Measurements from ENCODE around the gene ATP1A1. TPM values are rescaled to one million over a fixed set of nuclear protein-coding genes. Genes with fewer than 3 reads are reported as not detected.
A peak's percentile ranks its signal among the peaks of the same experiment; 100 is the strongest.

The ATP1A1 gene
- total RNA-seq, 1 donor from 2014 or later = 213 TPM

DNA sequence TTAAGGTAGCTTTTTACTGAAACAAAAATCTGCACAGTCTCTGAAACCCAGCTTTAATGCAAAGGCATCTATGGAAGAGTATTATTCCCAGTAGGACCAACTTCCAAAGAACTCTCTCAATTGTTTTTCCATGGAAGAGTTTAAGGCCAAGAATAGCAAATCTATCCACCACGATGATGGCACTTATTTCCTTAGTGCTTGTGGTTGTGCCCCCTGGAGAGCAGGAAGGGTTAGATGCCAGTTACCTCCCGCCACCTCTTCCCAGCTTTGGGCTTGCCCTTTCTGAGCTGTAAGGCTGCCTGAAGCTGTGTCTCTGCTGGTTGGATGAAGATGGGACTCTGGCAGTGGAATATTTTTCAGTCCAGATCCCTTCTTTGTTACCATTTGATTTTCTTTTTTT lies 4.8 kb upstream of the ATP1A1 start:
- DNase-seq (ENCODE audit: extremely low read depth, low read depth, low spot score) = no peak

DNA sequence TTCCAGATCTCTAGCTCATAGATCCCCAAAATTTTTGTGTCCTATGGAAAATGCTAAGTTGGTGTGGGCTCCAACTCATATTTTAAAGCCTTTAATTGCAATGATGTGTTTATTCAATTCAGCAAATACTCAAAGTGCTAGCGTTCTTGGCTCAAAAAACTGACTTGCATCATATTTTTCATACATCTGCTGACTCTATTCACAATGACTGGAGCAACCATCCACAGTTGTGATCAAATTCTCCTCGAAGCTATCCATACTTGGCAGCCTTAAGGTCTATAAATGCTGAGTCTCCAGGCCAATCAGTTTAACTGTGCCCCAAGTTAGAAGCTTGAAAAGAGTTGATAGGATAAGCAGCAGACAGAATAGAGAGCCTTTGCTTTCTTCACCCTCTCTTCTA lies 2.9 kb upstream of the ATP1A1 start:
- no peak for DNase-seq (ENCODE audit: extremely low read depth, low read depth, low spot score)

DNA sequence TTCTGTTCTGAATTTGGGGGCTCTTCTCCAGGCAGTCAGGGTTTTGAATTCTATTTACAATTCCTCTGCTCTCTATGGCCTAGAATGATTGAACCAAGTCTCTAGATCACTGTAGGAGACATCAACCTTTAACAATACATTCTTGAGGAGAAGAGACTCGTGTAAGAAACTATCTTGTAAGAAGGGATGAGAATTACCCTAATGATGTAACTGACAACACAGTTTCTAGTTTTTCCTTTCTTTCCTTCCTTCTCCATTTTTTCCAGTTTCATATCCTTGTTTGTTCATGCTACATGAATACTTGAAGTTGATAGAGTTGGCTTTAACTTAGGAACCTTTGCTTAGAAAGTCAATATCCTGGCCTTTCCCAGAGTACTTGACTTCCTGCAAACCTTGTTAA lies 1.3 kb upstream of the ATP1A1 start:
- DNase-seq (ENCODE audit: extremely low read depth, low read depth, low spot score) = no peak

DNA sequence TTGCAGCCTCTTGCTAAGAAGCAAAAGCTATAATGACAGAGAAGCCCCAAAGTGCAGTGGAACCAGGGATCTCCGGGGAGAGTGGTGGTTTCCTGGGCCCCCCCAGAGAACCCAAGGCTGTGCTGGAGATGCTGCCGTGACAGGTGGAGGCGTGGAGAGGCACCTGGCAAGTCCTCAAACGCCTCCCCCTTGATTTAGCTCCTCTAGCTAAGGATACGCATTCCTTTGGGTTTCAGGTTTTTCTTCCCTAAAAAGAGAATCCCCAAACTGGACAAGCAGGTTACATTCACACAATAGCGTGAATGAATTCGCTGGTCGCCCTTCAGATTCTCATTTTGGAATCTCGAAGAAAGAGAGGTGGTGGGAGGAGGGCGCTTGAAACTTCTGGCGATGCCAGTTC lies 853 bp upstream of the ATP1A1 start:
- DNase-seq (ENCODE audit: extremely low read depth, low read depth, low spot score) = no peak

DNA sequence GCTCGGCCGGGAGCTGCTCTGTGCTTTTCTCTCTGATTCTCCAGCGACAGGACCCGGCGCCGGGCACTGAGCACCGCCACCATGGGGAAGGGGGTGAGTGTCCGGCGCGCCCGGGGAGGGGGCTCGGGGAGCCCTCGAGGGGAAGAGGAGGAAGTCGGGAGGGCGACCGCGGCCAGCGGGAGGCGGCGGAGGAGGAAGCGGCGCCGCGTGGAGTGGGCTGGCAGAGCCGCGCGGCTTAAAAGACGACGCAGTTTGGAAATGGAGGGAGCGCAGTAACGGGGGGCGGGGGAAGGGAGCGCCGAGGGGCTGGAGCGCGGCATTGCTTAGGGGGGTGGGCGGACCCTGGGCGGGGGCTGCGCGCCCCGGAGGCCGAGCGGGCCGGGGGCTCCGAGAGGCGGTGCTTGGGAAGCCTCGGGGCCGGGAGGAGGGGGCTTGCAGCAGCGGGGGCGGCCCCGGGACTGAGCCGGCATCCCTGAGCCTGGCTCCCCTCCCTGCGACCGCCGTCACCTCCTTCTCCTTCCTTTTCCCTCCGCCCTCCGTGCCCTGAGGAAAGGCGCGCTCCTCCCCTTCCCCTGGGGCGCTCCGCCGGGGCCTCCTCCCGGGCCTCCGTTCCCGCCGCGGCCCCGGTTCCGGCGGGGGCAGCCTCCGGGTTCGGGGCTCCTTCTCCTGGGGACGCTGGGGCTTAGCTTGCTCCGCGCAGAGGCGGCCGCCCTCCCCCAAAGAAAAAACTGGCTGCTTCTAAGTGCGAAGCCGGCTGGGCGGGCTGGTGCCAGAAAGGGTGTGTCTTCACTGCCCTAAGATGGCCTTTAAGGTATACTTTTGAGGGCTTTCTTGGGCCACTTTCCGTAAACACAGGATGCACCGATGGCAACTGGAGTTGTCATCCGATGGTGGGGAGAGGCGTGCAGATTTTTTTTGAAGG lies 648 bp downstream of the ATP1A1 start:
- DNase-seq (ENCODE audit: extremely low read depth, low read depth, low spot score) = no peak

DNA sequence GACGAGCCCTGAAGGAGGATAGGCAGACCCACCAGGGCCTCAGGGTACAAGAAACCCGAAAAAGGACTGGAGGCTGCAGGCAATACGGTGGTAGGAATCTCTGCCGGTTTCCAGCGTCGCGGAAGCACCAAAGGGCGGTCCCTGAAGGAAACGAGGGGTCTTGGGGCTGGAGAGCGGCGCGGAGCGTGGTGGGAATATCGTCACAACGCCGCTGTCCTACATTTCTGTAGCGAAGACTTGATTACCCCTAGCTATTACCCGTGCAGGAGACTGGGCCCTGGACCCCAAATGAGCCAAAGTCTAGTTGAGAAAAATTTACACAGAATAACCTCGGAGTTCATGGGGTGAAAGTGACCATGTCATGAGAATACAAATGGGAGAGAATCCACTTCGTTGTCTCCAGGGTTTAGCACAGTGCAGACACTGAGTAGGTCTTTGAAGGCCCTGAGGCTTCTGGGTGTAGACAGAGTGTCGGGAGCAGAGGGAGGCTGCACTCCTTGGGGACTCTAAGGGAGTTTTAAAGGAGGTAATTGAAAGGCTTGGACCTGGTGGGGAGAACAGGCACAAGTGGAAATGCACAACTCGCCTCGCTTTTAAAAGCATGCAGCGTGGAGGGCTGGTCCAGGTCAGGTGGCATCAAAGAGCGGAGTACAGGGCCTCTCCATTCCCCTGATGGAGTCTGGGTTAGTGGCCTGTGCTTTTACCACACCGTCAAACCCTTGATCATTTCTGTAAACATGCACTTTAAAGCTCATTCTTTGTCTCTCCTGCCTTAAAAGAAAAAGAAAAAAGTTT lies 1.5 kb downstream of the ATP1A1 start:
- no peak for DNase-seq (ENCODE audit: extremely low read depth, low read depth, low spot score)

DNA sequence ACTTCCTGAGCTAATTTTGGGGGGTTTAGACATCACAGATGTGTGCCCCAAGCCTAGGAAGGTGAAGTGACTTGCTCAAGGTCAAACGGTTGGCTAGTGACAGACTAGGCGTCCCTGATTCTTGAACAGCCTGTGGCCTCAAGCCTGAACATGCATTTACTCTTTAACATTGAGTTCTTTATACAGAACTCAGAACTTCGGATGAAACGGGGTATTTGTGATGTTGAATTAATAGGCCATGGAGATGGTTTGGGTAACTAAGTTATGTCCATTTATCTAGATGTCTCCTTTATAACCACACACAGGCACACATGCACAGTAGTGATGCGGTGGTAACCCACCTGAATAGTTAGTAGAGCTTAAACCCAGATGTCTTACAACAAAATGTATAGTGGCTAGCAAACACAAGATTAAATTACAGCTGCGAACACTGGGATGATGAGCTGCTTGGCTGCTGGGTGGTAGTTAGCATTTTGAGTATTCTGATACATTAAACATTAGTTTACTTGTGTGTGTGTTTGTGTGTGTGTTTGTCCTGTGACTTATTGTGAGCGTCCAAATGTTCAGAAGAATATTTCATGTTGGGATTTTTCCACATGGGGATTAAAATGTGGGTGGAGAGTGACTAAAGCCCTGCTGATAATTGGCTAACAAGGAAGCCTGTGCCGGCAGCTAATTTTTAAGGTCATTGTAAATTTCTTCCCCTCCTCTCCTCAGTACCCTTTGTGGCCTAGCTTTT lies 2.3 kb downstream of the ATP1A1 start:
- no peak for DNase-seq (ENCODE audit: extremely low read depth, low read depth, low spot score)

DNA sequence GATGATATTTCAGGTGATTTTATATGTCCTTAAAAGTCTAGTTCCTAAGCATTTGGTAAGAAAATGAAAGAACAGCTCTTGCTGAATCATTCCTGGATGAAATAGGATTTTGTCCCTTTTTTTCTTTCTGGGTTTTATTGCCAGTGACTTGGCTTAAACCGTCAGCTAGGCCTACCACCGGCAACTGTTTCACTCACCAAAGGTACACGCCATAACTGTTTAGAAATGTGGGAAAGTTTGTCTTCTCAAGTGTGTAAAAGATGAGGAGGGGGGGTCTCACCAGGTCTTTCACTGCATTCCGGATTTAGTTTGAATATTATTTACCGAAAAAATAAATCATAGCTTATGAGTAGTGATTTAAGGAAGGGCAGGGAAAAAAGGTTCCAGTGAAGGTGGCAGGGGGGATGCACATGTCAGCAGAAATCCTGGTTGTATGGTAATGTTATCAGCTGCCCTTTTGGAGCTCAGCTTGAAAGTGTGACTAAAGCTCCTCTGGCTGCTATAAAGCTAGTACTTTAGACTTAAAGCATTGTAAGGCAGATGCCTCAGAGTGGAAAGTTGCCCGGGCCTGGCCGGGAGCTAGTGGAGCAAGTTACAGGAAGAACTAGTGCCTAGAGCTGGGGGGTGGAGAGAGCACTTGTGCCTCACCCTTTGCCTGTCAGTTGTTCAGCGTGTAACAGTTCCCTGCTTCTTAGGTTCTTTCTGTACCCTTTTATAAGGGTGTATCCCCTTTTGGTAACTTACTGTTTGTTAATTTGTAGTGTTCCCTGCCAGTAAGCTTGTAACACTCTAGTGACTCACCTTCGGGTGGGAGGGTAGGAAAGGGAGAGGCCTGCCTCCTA lies 3.1 kb downstream of the ATP1A1 start:
- no peak for DNase-seq (ENCODE audit: extremely low read depth, low read depth, low spot score)

DNA sequence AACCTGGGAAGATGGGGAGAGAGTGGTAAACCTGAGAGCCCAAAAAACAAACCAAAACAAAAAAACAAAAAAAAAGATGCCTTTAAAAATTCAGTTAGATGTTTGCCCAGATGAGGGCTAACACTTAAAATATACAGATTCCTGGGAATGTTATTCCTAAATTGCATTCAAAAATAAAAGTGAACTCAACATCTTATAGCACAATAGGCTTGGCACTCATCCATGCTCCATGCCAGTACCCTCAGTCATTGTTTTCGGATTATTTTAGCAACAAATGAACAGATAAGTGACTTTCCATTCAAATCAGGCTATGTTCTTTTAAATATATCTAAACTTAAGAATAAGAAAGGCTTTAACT lies 3.7 kb downstream of the ATP1A1 start:
- DNase-seq (ENCODE audit: extremely low read depth, low read depth, low spot score) = no peak

DNA sequence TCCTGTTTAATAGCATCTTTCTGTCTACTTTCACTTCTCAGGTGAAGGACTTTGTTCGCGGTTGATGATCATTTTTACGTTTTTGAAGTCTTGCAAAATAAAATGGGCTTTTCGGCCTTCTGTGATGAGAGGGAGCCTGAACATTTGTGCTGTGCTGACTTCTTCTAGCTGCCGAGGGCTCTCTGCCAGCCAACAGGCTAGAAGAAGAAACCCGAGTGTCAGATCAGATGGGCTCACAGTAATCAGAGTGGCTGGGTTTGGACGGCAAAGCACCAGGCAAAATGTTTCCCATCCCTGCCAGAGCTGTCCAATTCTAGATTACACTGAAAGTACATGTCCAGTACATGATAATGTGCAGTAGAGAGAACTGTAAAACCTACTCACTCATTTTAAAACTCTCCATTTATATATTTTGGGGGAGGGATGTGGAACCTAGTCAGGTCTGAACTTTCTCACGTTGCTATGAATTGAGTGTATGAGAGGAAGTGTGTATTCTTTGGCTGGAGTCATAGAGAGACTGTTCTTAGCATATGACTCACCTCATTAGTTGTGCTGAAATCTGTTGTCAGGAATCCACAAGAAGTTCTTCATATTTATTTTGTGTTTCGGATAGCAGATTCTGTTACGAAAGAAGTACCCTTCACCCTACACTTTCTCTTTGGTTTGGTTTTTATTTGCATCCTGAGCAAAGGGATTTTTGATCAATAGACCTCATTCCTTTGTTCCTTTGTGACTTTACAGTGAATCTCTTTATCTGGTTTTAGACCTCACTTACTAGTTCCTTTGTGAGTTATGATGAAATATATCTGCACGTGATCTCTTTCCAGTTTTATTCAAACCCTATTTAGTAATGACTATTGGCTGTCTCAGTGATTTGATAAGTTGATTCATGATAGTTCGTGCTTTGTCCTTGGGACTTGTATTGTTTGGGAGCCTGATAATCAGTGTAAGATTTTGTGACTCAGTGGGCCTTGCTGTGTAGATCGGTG lies 4.8 kb downstream of the ATP1A1 start:
- peak; percentile 89 for DNase-seq (ENCODE audit: extremely low read depth, low read depth, low spot score)

DNA sequence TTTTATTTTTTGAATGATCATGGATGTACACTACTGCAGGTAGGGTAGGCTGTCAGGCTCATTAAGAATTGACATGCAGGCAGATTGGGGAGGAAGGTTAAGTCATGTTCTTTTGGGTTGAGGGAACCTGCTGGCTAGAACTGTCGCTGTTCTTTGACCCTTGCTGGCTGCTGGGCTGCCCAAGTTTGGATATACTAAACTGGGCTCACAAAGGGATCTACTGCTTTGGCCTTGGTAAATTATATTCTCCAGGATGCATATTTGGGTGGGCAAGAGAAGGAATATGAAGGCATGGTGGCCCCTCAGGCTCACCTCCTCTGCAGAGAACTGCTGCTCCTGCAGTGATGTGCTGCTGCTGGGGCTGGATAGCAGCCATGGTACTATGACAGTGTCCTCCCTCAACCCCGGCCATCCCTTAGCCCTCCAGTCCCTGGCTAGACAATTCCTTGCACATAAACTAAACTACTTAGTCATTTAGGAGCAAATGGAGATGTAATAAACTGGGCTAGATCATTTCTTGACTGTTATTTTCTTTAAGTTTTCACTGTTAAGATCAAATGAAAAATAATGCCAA lies 6.1 kb downstream of the ATP1A1 start:
- no peak for DNase-seq (ENCODE audit: extremely low read depth, low read depth, low spot score)

DNA sequence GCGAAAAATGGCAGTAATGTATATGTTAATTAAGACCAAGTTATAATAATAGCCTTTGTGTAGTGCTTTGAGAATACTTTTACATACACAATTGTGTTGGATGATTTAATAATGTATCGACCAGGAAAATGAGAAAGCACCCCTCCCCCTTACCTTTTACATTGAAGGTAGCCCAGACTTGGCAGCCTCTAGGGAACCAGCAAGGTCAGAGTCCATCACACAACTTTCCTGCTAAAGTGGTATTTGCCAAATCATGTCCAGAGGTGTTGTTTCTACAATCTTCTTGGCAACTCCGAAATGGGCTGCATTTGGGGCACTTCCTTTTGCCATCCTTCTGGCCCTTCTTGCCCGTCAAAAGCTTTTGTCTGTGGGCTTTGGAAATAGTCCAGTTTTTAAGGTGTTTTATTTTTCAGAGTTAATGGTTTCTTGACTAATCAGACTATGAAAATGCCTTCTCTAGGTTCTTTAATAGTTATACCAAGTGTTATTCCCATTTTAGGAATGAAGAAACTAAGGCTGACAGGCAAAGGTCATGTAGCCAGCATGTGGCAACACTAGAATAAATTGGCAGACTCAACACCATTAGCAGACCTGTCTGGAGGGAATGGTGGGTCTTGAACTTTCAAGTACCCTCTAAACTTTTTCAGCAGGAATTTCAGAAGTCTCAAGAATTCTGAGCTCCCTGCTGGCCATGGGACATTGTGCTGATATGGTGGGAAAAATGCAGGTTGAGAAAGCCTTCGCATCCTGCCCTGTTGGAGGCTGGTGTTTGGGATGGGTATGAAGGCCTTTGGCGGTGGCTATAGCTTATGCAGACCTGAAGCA lies 6.8 kb downstream of the ATP1A1 start:
- no peak for DNase-seq (ENCODE audit: extremely low read depth, low read depth, low spot score)

DNA sequence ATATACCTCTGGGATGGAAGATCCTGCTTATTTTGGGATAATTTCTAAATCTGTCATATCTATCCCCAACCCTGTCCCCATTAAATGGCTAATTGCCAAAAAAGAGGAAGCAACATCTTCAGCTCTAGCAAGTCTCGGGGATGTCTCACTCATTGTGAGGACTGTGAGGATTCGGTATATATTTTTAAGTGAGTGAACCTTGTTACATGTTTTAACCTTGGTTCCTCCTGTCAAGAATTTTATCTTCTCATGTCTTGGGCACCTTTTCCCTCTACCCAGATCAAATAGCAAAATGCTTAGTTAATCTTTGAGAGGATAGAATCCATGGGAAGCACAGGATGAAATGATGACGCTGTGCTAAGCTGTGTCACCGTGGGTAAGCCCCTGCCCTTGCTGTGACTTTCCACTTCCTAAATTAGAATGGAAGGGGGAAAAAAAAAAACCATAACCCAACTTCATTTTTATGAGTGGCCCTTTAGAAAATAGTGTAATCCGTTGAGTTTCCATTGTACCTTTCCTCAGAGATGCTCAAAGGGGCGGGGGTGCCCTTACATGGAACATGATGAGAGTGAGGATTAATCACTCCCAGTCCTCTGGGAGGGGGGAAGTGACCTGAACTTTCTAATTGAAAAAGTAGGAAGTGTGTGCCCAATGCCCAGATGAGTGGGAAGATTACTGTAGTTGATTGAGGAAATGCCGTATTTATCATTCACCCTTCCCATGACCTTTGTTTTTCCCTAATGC lies 7.6 kb downstream of the ATP1A1 start:
- peak; percentile 79 for DNase-seq (ENCODE audit: extremely low read depth, low read depth, low spot score)

DNA sequence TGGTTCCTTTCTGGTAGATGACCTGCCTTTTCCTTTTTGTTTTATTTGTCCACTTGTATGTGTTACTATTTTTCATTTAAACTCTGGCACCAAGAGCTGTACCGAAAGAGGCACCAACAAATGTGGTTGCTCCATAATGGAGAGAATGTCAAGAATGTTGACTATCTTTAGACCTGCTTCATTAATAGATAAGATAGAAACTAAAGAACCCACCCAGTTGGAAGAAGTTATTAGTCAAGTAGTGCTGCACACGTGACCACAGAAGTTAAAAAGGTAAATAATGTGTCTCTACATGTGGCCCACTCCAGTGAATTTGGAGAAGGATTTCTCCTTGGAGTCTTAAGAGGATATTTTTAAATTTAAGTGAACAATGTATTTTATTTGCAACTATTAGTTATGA lies 9.3 kb downstream of the ATP1A1 start:
- no peak for DNase-seq (ENCODE audit: extremely low read depth, low read depth, low spot score)

DNA sequence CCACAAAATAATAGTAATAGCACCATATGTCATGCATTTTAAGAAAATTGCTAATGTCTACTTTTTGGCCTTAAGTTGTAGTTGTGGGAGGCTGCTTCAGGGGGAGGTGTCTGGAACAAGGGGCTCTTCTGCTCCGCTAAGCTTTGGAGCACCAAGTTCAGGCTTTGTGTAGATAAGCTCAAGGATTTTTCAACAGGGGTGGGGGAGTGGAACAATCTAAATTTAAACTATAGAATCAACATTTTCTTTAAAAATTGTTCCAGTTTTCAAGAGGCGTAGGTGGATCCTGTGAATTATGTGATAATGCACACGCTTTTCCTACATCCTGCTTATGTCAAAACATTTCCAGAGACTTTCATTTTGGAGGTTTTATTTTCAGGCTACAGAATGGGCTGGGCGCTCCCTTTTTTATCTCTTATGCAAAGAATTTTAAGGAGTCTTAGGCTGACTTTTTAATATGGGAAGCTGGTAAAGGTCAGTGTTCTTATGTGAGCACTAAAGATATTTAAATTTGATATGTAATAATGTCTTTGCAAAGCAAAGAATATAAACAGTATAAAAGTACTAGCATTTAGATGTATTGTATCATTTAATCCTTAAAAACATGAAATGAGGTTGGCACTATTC lies 9.9 kb downstream of the ATP1A1 start:
- no peak for DNase-seq (ENCODE audit: extremely low read depth, low read depth, low spot score)

DNA sequence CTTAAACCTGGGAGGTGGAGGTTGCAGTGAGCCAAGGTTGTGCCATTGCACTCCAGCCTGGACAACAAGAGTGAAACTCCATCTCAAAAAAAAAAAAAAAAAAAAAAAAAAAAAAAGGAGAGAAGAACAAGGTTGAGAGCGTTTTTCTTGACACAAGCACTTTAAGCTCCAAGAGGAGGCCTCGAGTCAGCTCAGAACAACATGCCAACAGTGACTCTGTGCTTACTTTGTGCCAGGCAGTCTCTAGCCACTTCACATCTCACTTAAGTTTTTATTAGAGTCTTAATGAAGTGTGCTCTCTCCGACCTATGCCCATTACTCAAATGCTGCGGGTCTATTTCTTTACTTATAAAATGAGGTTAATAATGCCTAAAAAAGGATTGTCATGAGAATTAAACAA lies 13.0 kb downstream of the ATP1A1 start:
- no peak for DNase-seq (ENCODE audit: extremely low read depth, low read depth, low spot score)

DNA sequence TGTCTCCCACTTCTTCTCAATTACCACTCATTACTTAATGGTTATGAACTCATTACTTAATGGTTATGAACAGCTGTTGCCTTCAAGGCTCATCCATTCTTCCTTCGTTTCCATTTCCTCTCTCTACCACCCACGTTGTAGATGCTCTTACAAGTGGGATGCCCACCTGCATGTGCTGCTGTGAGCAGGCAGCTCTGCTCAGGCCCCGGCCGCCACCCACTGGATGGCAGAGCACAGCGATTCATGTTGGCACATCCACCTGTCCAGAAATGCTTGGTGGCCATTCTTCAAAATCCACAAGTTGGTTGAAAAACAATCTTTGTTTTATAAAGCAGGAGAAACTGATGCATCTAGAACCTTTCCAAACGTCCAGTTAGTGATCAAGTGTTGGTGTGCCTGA lies 14.5 kb downstream of the ATP1A1 start:
- no peak for DNase-seq (ENCODE audit: extremely low read depth, low read depth, low spot score)
